IMR-90 (cell line): ENCODE data around the gene NEK6. TPM values are rescaled to one million over a fixed set of nuclear protein-coding genes. Genes with fewer than 3 reads are reported as not detected.

Experiments used
- ATAC-seq: fragments of 200-7000 bp; cut with Tn5 transposase; 2 replicates; pipeline ENCODE4 v1.9.1; 2020; ENCODE audit warnings: low read depth, mild to moderate bottlenecking, moderate library complexity
- BruUV-seq: library from RNA; stranded (reverse); fragments of 400-500 nt; replicated peaks from 2 replicates; lab custom pipeline; 2021; lab: Mats Ljungman, UMichigan
- CTCF ChIA-PET: fragments of 300-600 bp; formaldehyde crosslinking; extraction: SDS; loops from one replicate; lab custom pipeline; 2021; ENCODE audit warnings: antibody characterized with exemption; lab: Yijun Ruan, JAX
- POLR2A ChIA-PET: fragments of 300-600 bp; sonication (Branson Sonifier 250); formaldehyde crosslinking; loops from one replicate; lab custom pipeline; 2022; ENCODE audit warnings: antibody characterized with exemption; ENCODE audit not compliant: unreplicated experiment; lab: Charles Lee
- DNase-seq: peaks from one replicate; pipeline ENCODE4 v3.0.0; 2013
- H2AFZ ChIP-seq: replicated peaks from 2 replicates; pipeline ENCODE3; 2013; ENCODE audit warnings: low read length, mild to moderate bottlenecking; ENCODE audit not compliant: poor library complexity
- H2AK5ac ChIP-seq: 2 replicates; pipeline ENCODE4 v1.6.1; 2013; ENCODE audit warnings: low read depth, low read length, inconsistent platforms
- H2AK9ac ChIP-seq: replicated peaks from 2 replicates; pipeline ENCODE3; 2013; ENCODE audit warnings: mild to moderate bottlenecking, low read depth, low read length, moderate library complexity; ENCODE audit not compliant: poor library complexity
- H2BK120ac ChIP-seq: 2 replicates; pipeline ENCODE4 v1.6.1; 2013; ENCODE audit warnings: low read depth, low read length, inconsistent platforms
- H2BK15ac ChIP-seq: 3 replicates; pipeline ENCODE4 v1.6.1; 2013; ENCODE audit warnings: low read depth, low read length, inconsistent platforms
- H2BK20ac ChIP-seq: 2 replicates; pipeline ENCODE4 v1.6.1; 2013; ENCODE audit warnings: low read depth, mild to moderate bottlenecking, inconsistent platforms, low read length, moderate library complexity
- H2BK5ac ChIP-seq: 2 replicates; pipeline ENCODE4 v1.6.1; 2013; ENCODE audit warnings: mild to moderate bottlenecking, low read depth, low read length, inconsistent platforms; ENCODE audit not compliant: poor library complexity, severe bottlenecking
- H3K14ac ChIP-seq: replicated peaks from 2 replicates; pipeline ENCODE4 v1.6.1; 2013; ENCODE audit warnings: low read depth, low read length, inconsistent platforms
- H3K18ac ChIP-seq: 2 replicates; pipeline ENCODE4 v1.6.1; 2013; ENCODE audit warnings: low read depth, low read length, control low read depth
- H3K23ac ChIP-seq: 2 replicates; pipeline ENCODE4 v1.6.1; 2013; ENCODE audit warnings: low read depth, low read length, inconsistent platforms
- H3K27ac ChIP-seq: 2 replicates; pipeline ENCODE4 v1.5.1; 2013; ENCODE audit warnings: mild to moderate bottlenecking, control low read depth, low read length; ENCODE audit not compliant: insufficient read depth
- H3K27me3 ChIP-seq: 2 replicates; pipeline ENCODE4 v1.6.1; 2013; ENCODE audit warnings: low read length; ENCODE audit not compliant: control insufficient read depth, insufficient read depth
- H3K36me3 ChIP-seq: 2 replicates; pipeline ENCODE4 v1.6.1; 2013; ENCODE audit warnings: low read length, mixed read lengths; ENCODE audit not compliant: control insufficient read depth, insufficient read depth
- H3K4ac ChIP-seq: 2 replicates; pipeline ENCODE4 v1.6.1; 2013; ENCODE audit warnings: low read depth, low read length, inconsistent platforms
- H3K4me1 ChIP-seq: 2 replicates; pipeline ENCODE4 v1.6.1; 2013; ENCODE audit warnings: low read length, mixed read lengths; ENCODE audit not compliant: control insufficient read depth, insufficient read depth
- H3K4me2 ChIP-seq: 2 replicates; pipeline ENCODE4 v1.6.1; 2013; ENCODE audit warnings: low read depth, mild to moderate bottlenecking, control low read depth, low read length, moderate library complexity
- H3K4me3 ChIP-seq: 2 replicates; pipeline ENCODE4 v1.5.1; 2013; ENCODE audit warnings: low read depth, mild to moderate bottlenecking, control low read depth, low read length, moderate library complexity; ENCODE audit not compliant: insufficient read depth
- H3K56ac ChIP-seq: 2 replicates; pipeline ENCODE4 v1.6.1; 2013; ENCODE audit warnings: low read length, inconsistent platforms; ENCODE audit not compliant: insufficient read depth; ENCODE audit errors: extremely low read depth
- H3K79me1 ChIP-seq, 2 experiments: 2 replicates each; pipeline ENCODE4 v1.6.1; 2013; ENCODE audit warnings: low read length in 2 of 2, inconsistent platforms in 1 of 2, low read depth in 1 of 2
- H3K9ac ChIP-seq: 2 replicates; pipeline ENCODE4 v1.6.1; 2013; ENCODE audit warnings: low read depth, low read length, control low read depth
- H3K9me1 ChIP-seq: 2 replicates; pipeline ENCODE4 v1.6.1; 2013; ENCODE audit warnings: low read length, inconsistent platforms; ENCODE audit not compliant: insufficient read depth
- H3K9me3 ChIP-seq: 2 replicates; pipeline ENCODE4 v1.6.1; 2013; ENCODE audit warnings: low read length; ENCODE audit not compliant: control insufficient read depth, insufficient read depth
- H4K20me1 ChIP-seq: 2 replicates; pipeline ENCODE4 v1.6.1; 2013; ENCODE audit warnings: low read length, inconsistent platforms; ENCODE audit not compliant: insufficient read depth
- H4K5ac ChIP-seq: 2 replicates; pipeline ENCODE4 v1.6.1; 2013; ENCODE audit warnings: mild to moderate bottlenecking, low read depth, low read length, control low read depth
- H4K8ac ChIP-seq, 2 experiments: 2 replicates each; pipeline ENCODE4 v1.6.1; 2013; ENCODE audit warnings: low read depth in 2 of 2, low read length in 2 of 2, control low read depth in 1 of 2, inconsistent platforms in 1 of 2
- H4K91ac ChIP-seq: 2 replicates; pipeline ENCODE4 v1.6.1; 2013; ENCODE audit warnings: low read depth, low read length, inconsistent platforms; ENCODE audit not compliant: insufficient read depth
- BHLHE40 ChIP-seq: fragments of 150-350 bp; IDR thresholded peaks from 2 replicates; pipeline ENCODE4 v1.6.1; 2016; ENCODE audit warnings: mild to moderate bottlenecking, low read depth, low read length
- CEBPB ChIP-seq: IDR thresholded peaks from 2 replicates; pipeline ENCODE4 v1.6.1; 2012; ENCODE audit warnings: low read depth, low read length, improper control_type of control experiment
- CTCF ChIP-seq: conservative IDR thresholded peaks from 2 replicates; pipeline ENCODE4 v1.5.1; 2012; ENCODE audit warnings: mild to moderate bottlenecking, low read depth, low read length, improper control_type of control experiment
- FOS ChIP-seq: fragments of 150-350 bp; IDR thresholded peaks from 2 replicates; pipeline ENCODE4 v1.6.1; 2016; ENCODE audit warnings: low read depth, low read length
- MAFK ChIP-seq: IDR thresholded peaks from 2 replicates; pipeline ENCODE4 v1.6.1; 2012; ENCODE audit warnings: low read depth, low read length, improper control_type of control experiment
- NFE2L2 ChIP-seq: fragments of 150-350 bp; IDR thresholded peaks from 2 replicates; pipeline ENCODE4 v1.6.1; 2016; ENCODE audit warnings: low read depth, mild to moderate bottlenecking, low read length
- RAD21 ChIP-seq: IDR thresholded peaks from 2 replicates; pipeline ENCODE4 v1.6.1; 2012; ENCODE audit warnings: low read length, improper control_type of control experiment
- RCOR1 ChIP-seq: IDR thresholded peaks from 2 replicates; pipeline ENCODE4 v1.6.1; 2012; ENCODE audit warnings: mild to moderate bottlenecking, low read length, improper control_type of control experiment; ENCODE audit not compliant: insufficient replicate concordance
- RFX5 ChIP-seq: IDR thresholded peaks from 2 replicates; pipeline ENCODE4 v1.8.0; 2012; ENCODE audit warnings: low read depth, mild to moderate bottlenecking, low read length, moderate library complexity
- USF2 ChIP-seq: fragments of 150-350 bp; IDR thresholded peaks from 2 replicates; pipeline ENCODE4 v1.6.1; 2017; ENCODE audit warnings: mild to moderate bottlenecking, antibody characterized with exemption, low read length, low read depth
- WGBS, 2 experiments: methylation state at CpG; one replicate each; pipeline versions ENCODE4 v1.1.5 to v1.1.7; 2013; ENCODE audit warnings: missing lambda C conversion rate in 2 of 2; ENCODE audit not compliant: insufficient read length in 1 of 2; ENCODE audit errors: extremely low coverage in 2 of 2; 5-methylcytosine and 5-hydroxymethylcytosine counted together
- dilution Hi-C: fragments of 300-500 bp; cut with HindIII; formaldehyde crosslinking; loops from one replicate; pipeline ENCODE4 v1.14.3; 2018; ENCODE audit warnings: low sequenced_read_pairs; ENCODE audit not compliant: unreplicated experiment
- in situ Hi-C: fragments of 300-500 bp; cut with MboI; formaldehyde crosslinking; loops from 3 replicates; pipeline ENCODE4 v1.14.3; 2019; ENCODE audit warnings: low sequenced_read_pairs, inconsistent platforms, mixed read lengths
- intact Hi-C: fragments of 100-400 bp; cut with micrococcal nuclease; formaldehyde crosslinking; loops from 2 replicates; pipeline ENCODE4 v1.10.0; 2022
- polyA plus RNA-seq, 3 experiments: library from polyadenylated mRNA; depleted of rRNA; stranded (reverse); fragments of >200 nt; gene quantifications; 2 replicates each; pipeline ENCODE4 v1.2.3, GENCODE V29; 2012; ENCODE audit warnings: low replicate concordance in 1 of 3
- total RNA-seq: library from RNA; depleted of rRNA; stranded (reverse); fragments of >200 nt; gene quantifications from 2 replicates; pipeline ENCODE4 v1.2.3, GENCODE V29; 2012

NEK6 gene
- total and polyA plus RNA-seq, 2 of the 4 experiments (the other 2 are of a cell fraction), result 79.9 to 112 TPM

- ATAC-seq (no peak), DNase-seq (no peak)
- H2BK20ac ChIP-seq, result no peak overlapping the region
- ChIA-PET CTCF (interaction anchor here (0.6 to 1.2 kb wide), 2 partner anchors 223 to 402 kb away, joined by 3 read pairs; no protein-coding TSS in a partner anchor), POLR2A (no interaction called here)
- H3K18ac ChIP-seq, result no peak overlapping the region
- no peak overlapping the region for H2AK5ac ChIP-seq
- TF ChIP-seq RCOR1 (no peak), NFE2L2 (no peak), FOS (no peak), RFX5 (no peak), USF2 (no peak), MAFK (no peak), BHLHE40 (no peak), CTCF (no peak), RAD21 (no peak), CEBPB (no peak)
- peaks cover 15% of the 10 kb centered on the region for H3K9me1 ChIP-seq
- no peaks in the 10 kb centered on the region for H3K9me3 ChIP-seq
- H3K56ac ChIP-seq, result no peak overlapping the region
- in situ Hi-C loops (no loop called here), intact Hi-C loops (no loop called here), dilution Hi-C loops (no loop called here)
- H4K8ac ChIP-seq, result no peak overlapping the region
- peaks cover 8% of the 10 kb centered on the region for H3K4me1 ChIP-seq
- peaks cover 34% of the 10 kb centered on the region for H4K20me1 ChIP-seq
- H3K27ac ChIP-seq, result no peak overlapping the region
- peaks cover 91% of the 10 kb centered on the region for H3K36me3 ChIP-seq
- no peak overlapping the region for H2BK5ac ChIP-seq
- no peak overlapping the region for H2AFZ ChIP-seq
- H3K9ac ChIP-seq, result no peak overlapping the region
- no peak overlapping the region for H2AK9ac ChIP-seq
- no peak overlapping the region for H3K4me3 ChIP-seq
- no peak overlapping the region for H3K23ac ChIP-seq
- no peak overlapping the region for H2BK15ac ChIP-seq
- peaks cover 23 to 78% of the 10 kb centered on the region in 2 experiments for H3K79me1 ChIP-seq
- WGBS, 2 experiments, result 100% methylated on average over 1 of the region's 8 CpGs; no CpG with 5 or more reads in 1 of the 2 experiments
- no TSS peak for BruUV-seq
- H3K4ac ChIP-seq, result no peak overlapping the region
- H3K27me3 ChIP-seq, result no peaks in the 10 kb centered on the region
- H2BK120ac ChIP-seq, result no peak overlapping the region
- H4K91ac ChIP-seq, result no peak overlapping the region
- H4K5ac ChIP-seq, result no peak overlapping the region
- H3K4me2 ChIP-seq, result no peak overlapping the region
- no peak overlapping the region for H3K14ac ChIP-seq
These were observed 91.5 kb downstream of the NEK6 start for GRCh38 chr9:124349267-124349666.
